ENCODE measurements around the gene GTF2E1. TPM values are rescaled to one million over a fixed set of nuclear protein-coding genes. Genes with fewer than 3 reads are reported as not detected.
A peak's percentile ranks its signal among the peaks of the same experiment; 100 is the strongest.
"Not testable (repeated sequence)": the region's sequence is repeated elsewhere in the genome, so short reads cannot be mapped to it uniquely, and the experiment has no call there.

Gene GTF2E1
- total RNA-seq, 2 donors from 2014 or later, result 13.6 to 13.7 TPM

GRCh38 chr3:120749843-120750242 is 7.3 kb downstream of the GTF2E1 start:
- intact Hi-C loops (cut with DNase I), result loop anchor here in 1 of 2 donors (10.0 kb wide), 1 partner anchor 155 kb away; the partner anchor contains the start of gene NDUFB4
- DNase-seq (no peak), ATAC-seq (no peak)

GRCh38 chr3:120752230-120752629 is 9.7 kb downstream of the GTF2E1 start:
- ATAC-seq (no peak), DNase-seq (no peak)
- intact Hi-C loops (cut with DNase I), result no loop called here

DNA sequence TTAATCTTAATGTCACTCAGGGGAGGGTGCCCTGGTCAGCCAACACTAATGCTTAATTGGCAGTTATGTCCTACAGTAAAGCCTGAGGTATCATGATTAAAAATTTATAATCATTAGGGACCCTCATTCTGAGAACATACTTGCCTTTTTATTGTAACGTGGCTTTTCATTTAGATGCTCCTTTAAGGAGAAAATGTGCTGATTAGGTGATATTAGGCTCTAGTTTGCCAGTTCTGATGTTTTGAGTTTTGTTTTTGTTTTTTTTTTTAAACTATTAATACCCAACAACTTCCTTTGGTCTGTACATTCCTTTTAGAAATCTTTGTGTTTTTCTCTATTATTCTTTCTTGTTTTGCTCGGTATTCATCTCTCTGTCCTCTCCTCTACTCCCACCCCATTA is 10.3 kb downstream of the GTF2E1 start:
- DNase-seq, result no peak
- ATAC-seq, result no peak
- intact Hi-C loops (cut with DNase I), result no loop called here

GRCh38 chr3:120753810-120754209 is 11.3 kb downstream of the GTF2E1 start:
- no peak for DNase-seq
- intact Hi-C loops (cut with DNase I), result no loop called here
- ATAC-seq, result no peak

DNA sequence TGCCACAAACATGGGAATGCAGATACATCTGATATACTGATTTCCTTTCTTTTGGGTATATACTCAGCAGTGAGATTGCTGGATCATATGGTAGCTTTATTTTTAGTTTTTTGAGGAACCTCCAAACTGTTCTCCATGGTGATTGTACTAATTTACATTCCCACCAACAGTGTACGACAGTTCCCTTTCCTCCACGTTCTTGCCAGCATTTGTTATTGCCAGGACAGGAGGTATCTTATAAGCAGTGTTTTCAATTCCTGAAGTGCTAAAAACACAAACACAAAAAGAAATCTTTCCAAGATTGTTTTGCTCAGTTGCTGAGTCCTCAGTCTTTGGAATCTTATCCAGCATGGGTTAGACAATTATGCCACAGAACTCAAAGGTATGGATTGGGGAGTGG is 13.5 kb downstream of the GTF2E1 start:
- ATAC-seq (no peak), DNase-seq (no peak)
- intact Hi-C loops (cut with DNase I), result no loop called here

DNA sequence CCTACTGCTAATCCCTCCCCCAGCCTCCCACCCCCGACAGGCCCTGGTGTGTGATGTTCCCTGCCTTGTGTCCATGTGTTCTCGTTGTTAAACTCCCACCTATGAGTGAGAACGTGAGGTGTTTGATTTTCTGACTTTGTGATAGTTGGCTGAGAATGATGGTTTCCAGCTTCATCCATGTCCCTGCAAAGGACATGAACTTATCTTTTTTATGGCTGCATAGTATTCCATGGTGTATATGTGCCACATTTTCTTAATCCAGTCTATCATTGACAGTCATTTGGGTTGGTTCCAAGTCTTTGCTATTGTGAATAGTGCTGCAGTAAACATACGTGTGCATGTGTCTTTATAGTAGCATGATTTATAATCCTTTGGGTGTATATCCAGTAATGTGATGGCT is 16.0 kb downstream of the GTF2E1 start:
- ATAC-seq; intact Hi-C loops (cut with DNase I); DNase-seq: not testable (repeated sequence)

DNA sequence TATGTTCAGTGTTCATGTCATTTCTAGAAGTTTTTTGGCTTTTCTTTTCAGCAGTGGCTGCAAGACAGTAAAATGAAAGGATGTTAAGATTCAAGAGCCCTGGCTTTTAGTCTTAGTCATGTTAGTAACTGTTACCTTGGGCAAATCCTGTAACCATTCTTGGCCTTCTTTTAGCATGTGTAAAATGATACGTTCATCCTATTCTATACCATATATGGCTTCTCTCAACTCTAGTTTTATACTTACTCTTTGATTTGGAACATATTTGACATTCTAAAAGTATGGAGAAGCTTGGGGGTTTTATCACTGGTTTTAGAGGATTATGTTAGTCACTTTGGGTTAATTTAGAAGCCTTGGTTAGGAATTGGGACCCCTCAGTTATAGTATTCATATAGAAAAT is 20.1 kb downstream of the GTF2E1 start:
- ATAC-seq, result no peak
- no peak for DNase-seq
- intact Hi-C loops (cut with DNase I), result no loop called here

DNA sequence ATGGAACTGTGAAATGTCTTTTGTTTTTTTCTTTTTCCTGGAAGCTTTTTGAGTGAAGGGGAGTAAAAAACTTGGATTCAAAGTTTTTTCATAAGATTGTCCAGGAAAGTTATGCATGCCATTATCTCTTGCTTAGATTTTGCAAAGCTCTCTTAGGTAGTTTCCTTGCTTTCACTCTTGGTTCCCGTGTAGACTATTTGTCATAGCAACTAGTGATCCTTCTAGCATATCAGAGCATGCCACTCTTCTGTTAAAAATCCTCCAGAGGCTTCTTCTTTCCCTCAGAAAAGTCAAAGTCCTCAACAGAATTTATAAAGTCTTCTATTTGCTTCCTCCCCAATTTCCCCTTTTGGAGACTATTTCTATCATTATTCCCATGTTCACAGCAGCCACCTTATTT is 21.1 kb downstream of the GTF2E1 start:
- DNase-seq (no peak), ATAC-seq (no peak)
- intact Hi-C loops (cut with DNase I), result no loop called here

- ATAC-seq, result no peak
- no peak for DNase-seq
- intact Hi-C loops (cut with DNase I), result no loop called here
Observed at GRCh38 chr3:120764206-120764605, 21.7 kb downstream of the GTF2E1 start.

GRCh38 chr3:120765830-120766493 is 23.4 kb downstream of the GTF2E1 start:
- intact Hi-C loops (cut with DNase I), result no loop called here
- no peak for ATAC-seq

DNA sequence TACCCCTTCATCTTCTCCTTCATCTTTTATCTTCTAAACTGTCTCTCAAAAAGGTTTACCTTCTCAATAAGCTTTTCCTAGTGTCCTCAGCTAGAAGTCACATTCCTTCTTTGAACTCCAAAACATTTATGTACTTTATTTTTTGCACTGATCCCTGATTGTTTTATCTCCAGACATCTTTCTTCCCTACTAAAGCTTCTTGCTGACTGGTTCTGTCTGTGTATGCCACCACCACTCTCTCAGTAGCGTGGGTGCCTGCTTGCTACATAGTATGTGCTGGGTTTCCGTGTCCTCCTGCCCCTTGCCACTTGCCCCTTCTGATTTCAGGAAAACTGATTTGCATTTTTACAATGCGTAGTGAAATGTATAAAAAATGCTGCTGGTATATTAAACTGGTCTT is 24.0 kb downstream of the GTF2E1 start:
- ATAC-seq (no peak), DNase-seq (no peak)
- intact Hi-C loops (cut with DNase I), result no loop called here

More at GRCh38 chr3:120765830-120766493, 23.4 kb downstream of the GTF2E1 start:
- DNase-seq, result no peak

GRCh38 chr3:120767106-120767505 is 24.6 kb downstream of the GTF2E1 start:
- intact Hi-C loops (cut with DNase I), result no loop called here
- no peak for DNase-seq
- no peak for ATAC-seq

GRCh38 chr3:120769436-120769835 is 26.9 kb downstream of the GTF2E1 start:
- DNase-seq (no peak), ATAC-seq (no peak)
- intact Hi-C loops (cut with DNase I), result no loop called here

GRCh38 chr3:120770891-120771290 is 28.3 kb downstream of the GTF2E1 start:
- intact Hi-C loops (cut with DNase I), result no loop called here
- ATAC-seq, result no peak
- no peak for DNase-seq

- DNase-seq, result no peak
- intact Hi-C loops (cut with DNase I), result no loop called here
- ATAC-seq, result no peak
Observed at GRCh38 chr3:120772081-120772480, 29.5 kb downstream of the GTF2E1 start.

DNA sequence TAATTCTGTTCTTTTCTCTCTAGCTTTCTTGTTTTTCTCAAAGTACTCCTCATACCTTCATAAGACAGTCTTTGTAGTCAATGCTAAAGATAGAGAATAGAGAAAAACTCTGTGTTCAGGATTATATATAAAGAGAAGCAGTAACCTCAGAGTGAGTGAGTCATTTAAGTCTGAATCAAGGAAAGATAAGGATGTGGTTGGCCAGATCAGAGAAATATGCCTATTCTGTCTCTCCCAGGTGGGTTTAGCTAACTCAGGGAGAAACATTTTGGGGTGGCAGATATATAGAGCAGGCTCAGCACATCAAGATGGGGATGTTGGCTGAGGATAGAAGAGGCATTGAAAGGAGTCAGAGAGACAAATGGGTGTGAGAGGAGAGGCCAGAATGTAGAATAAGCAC is 31.4 kb downstream of the GTF2E1 start:
- DNase-seq (no peak), ATAC-seq (no peak)
- intact Hi-C loops (cut with DNase I), result no loop called here

DNA sequence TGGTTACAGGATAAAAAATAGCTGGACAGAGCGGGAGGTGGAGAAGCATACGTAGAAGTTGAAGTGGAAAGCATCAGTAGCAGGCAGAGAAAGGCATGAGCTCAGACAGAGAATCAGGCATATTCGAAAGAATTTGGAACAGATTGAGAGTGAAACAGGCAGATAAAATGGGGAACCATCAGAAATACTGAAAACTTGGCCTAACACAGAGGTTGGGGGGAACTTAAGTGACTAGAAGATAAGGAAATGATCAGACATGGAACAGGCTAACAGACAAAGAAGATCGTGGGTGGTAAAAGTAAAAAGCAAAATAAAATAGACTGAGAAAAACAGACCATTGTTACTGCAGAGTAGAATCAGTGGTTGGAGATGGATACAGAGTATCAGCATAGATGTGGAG is 32.9 kb downstream of the GTF2E1 start:
- intact Hi-C loops (cut with DNase I), result no loop called here
- DNase-seq, result no peak
- ATAC-seq, result no peak

GRCh38 chr3:120778776-120779175 is 36.2 kb downstream of the GTF2E1 start:
- intact Hi-C loops (cut with DNase I), result no loop called here
- no peak for DNase-seq
- no peak for ATAC-seq

DNA sequence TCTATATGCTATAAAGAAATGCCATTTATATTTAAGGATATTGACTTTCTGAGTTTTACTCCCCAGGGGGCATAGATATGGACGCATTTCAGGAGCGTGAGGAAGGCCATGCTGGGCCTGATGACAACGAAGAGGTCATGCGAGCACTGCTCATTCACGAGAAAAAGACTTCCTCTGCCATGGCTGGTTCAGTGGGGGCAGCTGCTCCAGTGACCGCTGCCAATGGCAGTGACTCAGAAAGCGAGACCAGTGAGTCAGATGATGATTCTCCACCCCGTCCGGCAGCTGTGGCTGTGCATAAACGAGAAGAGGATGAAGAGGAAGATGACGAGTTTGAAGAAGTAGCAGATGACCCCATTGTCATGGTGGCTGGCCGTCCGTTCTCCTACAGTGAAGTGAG is 38.4 kb downstream of the GTF2E1 start:
- intact Hi-C loops (cut with DNase I), result no loop called here
- ATAC-seq, result peak in 1 of 2 donors; percentile 29
- no peak for DNase-seq

- ATAC-seq; intact Hi-C loops (cut with DNase I); DNase-seq: not testable (repeated sequence)
Observed at GRCh38 chr3:120785832-120786231, 43.3 kb downstream of the GTF2E1 start.

DNA sequence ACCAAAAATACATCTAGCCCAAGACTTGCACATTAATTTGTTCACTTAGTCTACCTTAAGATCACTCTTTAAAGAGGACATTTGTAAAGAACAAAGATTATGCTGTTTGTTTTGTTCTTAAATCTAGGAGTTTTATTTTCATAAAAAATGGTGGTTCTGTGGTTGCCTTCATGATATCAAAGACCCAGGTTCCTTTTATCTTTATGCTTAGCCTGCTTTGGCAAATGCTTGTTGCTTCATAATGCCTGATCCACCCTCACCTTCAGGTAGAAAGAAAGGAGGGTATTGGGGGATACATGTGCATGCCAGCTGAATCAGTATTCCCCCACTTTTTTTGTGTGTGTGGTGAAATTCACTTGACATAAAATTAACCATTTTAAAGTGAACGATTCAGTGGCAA is 48.5 kb downstream of the GTF2E1 start:
- DNase-seq (no peak), ATAC-seq (no peak)
- intact Hi-C loops (cut with DNase I), result loop anchor here (5.0 to 10.0 kb wide), 2 partner anchors 229 to 546 kb away; no protein-coding TSS in a partner anchor

All from left cardiac atrium (tissue), 4 donors.